Testis (tissue), 3 donors: Measurements from ENCODE around the gene FBXL7. TPM values are rescaled to one million over a fixed set of nuclear protein-coding genes. Genes with fewer than 3 reads are reported as not detected.

ENCODE experiments used
- DNase-seq: peaks from one replicate; pipeline ENCODE4 v3.0.0-alpha.2; 2019
- H3K27ac ChIP-seq, 2 donors: fragments of 200-600 bp; sonication (generic); one replicate each; pipeline ENCODE4 v1.5.1; 2019
- H3K27me3 ChIP-seq: fragments of 200-600 bp; sonication (generic); one replicate; pipeline ENCODE4 v1.5.1; 2019
- H3K36me3 ChIP-seq: fragments of 200-600 bp; sonication (generic); one replicate; pipeline ENCODE4 v1.5.1; 2017; ENCODE audit warnings: low read depth; ENCODE audit errors: missing control alignments
- H3K4me1 ChIP-seq: fragments of 200-600 bp; sonication (generic); one replicate; pipeline ENCODE4 v1.5.1; 2019
- H3K4me3 ChIP-seq, 2 donors: fragments of 200-600 bp; sonication (generic); one replicate each; pipeline ENCODE4 v1.5.1; 2017 to 2019
- H3K9me3 ChIP-seq: fragments of 200-600 bp; sonication (generic); one replicate; pipeline ENCODE4 v1.5.1; 2017
- POLR2A ChIP-seq: fragments of 450-650 bp; IDR thresholded peaks from one replicate; pipeline ENCODE4 v1.6.1; 2017; ENCODE audit warnings: antibody characterized with exemption, mild to moderate bottlenecking, moderate library complexity
- WGBS, 2 donors: methylation state at CpG; one replicate each; pipeline ENCODE4 v1.1.5; 2018; 5-methylcytosine and 5-hydroxymethylcytosine counted together
- intact Hi-C: fragments of 100-400 bp; cut with DNase I; formaldehyde crosslinking; loops from one replicate; pipeline ENCODE4 v1.15.1; 2023; ENCODE audit warnings: low total_unique reads
- polyA plus RNA-seq: library from polyadenylated mRNA; stranded (reverse); fragments of 350-450 nt; fragmentation: Illumina TruSeq; extraction: RNeasy Lipid Tissue Mini Kit (QIAGEN cat#74804); gene quantifications from one replicate; pipeline ENCODE4 v1.2.3, GENCODE V29; 2014; ENCODE audit warnings: low read depth, low replicate concordance; ENCODE audit not compliant: insufficient read depth
- total RNA-seq, 2 donors: library from RNA; depleted of rRNA; stranded (reverse); fragments of >200 nt; gene quantifications; one replicate each; pipeline ENCODE4 v1.2.3, GENCODE V29; 2016
- TF ChIP-seq, protein P1 (sequence below), 3 experiments: fragments of 450-650 bp in 2 of 3; fragments of 200-600 bp in 1 of 3; sonication (generic) in 1 of 3; IDR thresholded peaks; one replicate each; pipeline ENCODE4 v1.5.1; 2016 to 2019; ENCODE audit warnings: antibody characterized with exemption in 3 of 3, mild to moderate bottlenecking in 2 of 3, moderate library complexity in 1 of 3

Gene FBXL7
- total and polyA plus RNA-seq, 3 donors from 2014 or later, result 9.8 to 17.3 (median 15.2) TPM

- no peaks in the 10 kb centered on the region for H3K27me3 ChIP-seq
- DNase-seq, result no peak
- no peaks in the 10 kb centered on the region for H3K36me3 ChIP-seq
- no peak overlapping the region for H3K27ac ChIP-seq
- intact Hi-C loops, result no loop called here
- no peaks in the 10 kb centered on the region for H3K9me3 ChIP-seq
- whole genome bisulfite sequencing, 2 donors, result 64 to 72% methylated on average over 4 of the region's 4 CpGs
- TF ChIP-seq, protein P1, sequence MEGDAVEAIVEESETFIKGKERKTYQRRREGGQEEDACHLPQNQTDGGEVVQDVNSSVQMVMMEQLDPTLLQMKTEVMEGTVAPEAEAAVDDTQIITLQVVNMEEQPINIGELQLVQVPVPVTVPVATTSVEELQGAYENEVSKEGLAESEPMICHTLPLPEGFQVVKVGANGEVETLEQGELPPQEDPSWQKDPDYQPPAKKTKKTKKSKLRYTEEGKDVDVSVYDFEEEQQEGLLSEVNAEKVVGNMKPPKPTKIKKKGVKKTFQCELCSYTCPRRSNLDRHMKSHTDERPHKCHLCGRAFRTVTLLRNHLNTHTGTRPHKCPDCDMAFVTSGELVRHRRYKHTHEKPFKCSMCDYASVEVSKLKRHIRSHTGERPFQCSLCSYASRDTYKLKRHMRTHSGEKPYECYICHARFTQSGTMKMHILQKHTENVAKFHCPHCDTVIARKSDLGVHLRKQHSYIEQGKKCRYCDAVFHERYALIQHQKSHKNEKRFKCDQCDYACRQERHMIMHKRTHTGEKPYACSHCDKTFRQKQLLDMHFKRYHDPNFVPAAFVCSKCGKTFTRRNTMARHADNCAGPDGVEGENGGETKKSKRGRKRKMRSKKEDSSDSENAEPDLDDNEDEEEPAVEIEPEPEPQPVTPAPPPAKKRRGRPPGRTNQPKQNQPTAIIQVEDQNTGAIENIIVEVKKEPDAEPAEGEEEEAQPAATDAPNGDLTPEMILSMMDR (IDR thresholded peaks at IDR 0.05), result no peak
- TF ChIP-seq POLR2A, result no peak
- H3K4me1 ChIP-seq, result peaks cover 23% of the 10 kb centered on the region
- no peak overlapping the region for H3K4me3 ChIP-seq
These were observed 179.2 kb downstream of the FBXL7 start for GRCh38 chr5:15679161-15679560.

- 92 to 93% methylated on average over 1 of the region's 1 CpG for WGBS, 2 donors
These were observed 180.5 kb downstream of the FBXL7 start for GRCh38 chr5:15680455-15680854.

DNA sequence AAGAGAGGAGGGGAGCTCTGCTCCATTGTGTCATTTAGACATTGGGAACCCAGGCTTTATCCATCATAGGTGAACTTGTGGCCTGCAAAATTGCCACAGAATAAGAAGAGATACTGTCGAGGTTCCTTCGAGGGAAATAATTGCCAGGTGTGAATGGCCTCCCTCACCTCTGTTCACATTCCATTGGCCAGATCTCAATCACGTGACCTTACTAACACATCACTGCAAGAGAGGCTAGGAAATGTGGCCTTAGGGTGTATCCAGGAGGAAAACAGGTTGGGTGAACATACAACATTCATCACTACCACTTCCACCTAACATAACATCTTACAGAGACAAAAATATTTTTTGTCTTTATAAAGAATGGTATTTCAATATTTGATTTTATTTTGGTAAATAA is 182.1 kb downstream of the FBXL7 start:
- TF ChIP-seq POLR2A, result no peak
- TF ChIP-seq, protein P1 (IDR thresholded peaks at IDR 0.05), result no peak
- Histone ChIP-seq H3K4me3 (no peak overlapping the region), H3K27ac (no peak overlapping the region), H3K9me3 (no peaks in the 10 kb centered on the region), H3K36me3 (no peaks in the 10 kb centered on the region), H3K27me3 (no peaks in the 10 kb centered on the region), H3K4me1 (peaks cover 5% of the 10 kb centered on the region)
- DNase-seq, result no peak
- 89 to 91% methylated on average over 3 of the region's 3 CpGs for WGBS, 2 donors
- intact Hi-C loops, result no loop called here

More at GRCh38 chr5:15680455-15680854, 180.5 kb downstream of the FBXL7 start:
- no peak overlapping the region for H3K4me3 ChIP-seq
- no peak overlapping the region for H3K27ac ChIP-seq
- peaks cover 11% of the 10 kb centered on the region for H3K4me1 ChIP-seq
- no peaks in the 10 kb centered on the region for H3K36me3 ChIP-seq
- no peak for TF ChIP-seq POLR2A
- TF ChIP-seq, protein P1 (IDR thresholded peaks at IDR 0.05), result no peak
- no peaks in the 10 kb centered on the region for H3K9me3 ChIP-seq
- DNase-seq, result no peak
- H3K27me3 ChIP-seq, result no peaks in the 10 kb centered on the region
- intact Hi-C loops, result no loop called here

- intact Hi-C loops, result no loop called here
- Histone ChIP-seq H3K36me3 (no peaks in the 10 kb centered on the region), H3K27ac (no peak overlapping the region), H3K27me3 (no peaks in the 10 kb centered on the region), H3K4me3 (no peak overlapping the region), H3K4me1 (peaks cover 5% of the 10 kb centered on the region), H3K9me3 (no peaks in the 10 kb centered on the region)
- no peak for DNase-seq
- WGBS, 2 donors, result 91 to 96% methylated on average over 1 of the region's 1 CpG
- TF ChIP-seq, protein P1 (IDR thresholded peaks at IDR 0.05), result no peak
- no peak for TF ChIP-seq POLR2A
These were observed 182.6 kb downstream of the FBXL7 start for GRCh38 chr5:15682566-15682965.

DNA sequence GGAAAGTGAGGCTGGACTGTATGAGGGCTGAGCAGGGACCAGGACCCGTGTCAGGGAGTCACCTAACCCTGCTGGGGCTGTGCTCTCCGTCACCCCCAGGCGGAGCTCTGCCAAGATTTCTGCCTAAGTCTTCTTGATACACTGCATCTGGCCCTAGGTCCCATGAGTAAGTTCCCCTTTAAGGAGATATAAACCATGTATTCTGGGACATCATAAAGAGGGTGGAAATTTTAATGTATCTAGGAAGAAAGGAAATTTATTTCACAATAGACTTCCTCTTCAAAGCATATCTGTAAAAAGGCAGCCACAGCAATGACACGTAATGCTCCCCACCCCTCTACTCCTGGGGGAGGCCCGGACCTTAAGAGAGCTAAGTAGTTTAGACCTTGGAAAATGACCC is 183.4 kb downstream of the FBXL7 start:
- H3K4me3 ChIP-seq, result no peak overlapping the region
- intact Hi-C loops, result no loop called here
- no peak overlapping the region for H3K27ac ChIP-seq
- TF ChIP-seq POLR2A, result no peak
- TF ChIP-seq, protein P1 (IDR thresholded peaks at IDR 0.05), result no peak
- no peaks in the 10 kb centered on the region for H3K9me3 ChIP-seq
- H3K4me1 ChIP-seq, result peaks cover 5% of the 10 kb centered on the region
- no peak for DNase-seq
- no peaks in the 10 kb centered on the region for H3K36me3 ChIP-seq
- H3K27me3 ChIP-seq, result no peaks in the 10 kb centered on the region
- WGBS, 2 donors, result 57 to 68% methylated on average over 5 of the region's 5 CpGs
